ENCODE results near the gene PTPN18.
A peak's percentile ranks its signal among the peaks of the same experiment; 100 is the strongest.
"Not testable (repeated sequence)": the region's sequence is repeated elsewhere in the genome, so short reads cannot be mapped to it uniquely, and the experiment has no call there.

Gene PTPN18

GRCh38 chr2:130391872-130392670 is 36.2 kb downstream of the PTPN18 start:
- Histone ChIP-seq H3K4ac (ENCODE audit: low read depth in 1 of 2, low read length in 2 of 2) (no peak overlapping the region), H3K18ac (ENCODE audit: low read depth in 1 of 2, low read length in 2 of 2) (peak overlapping the region in 1 of 2 experiments; percentile 96), H3K9ac (ENCODE audit: low read length) (peak overlapping the region; percentile 86), H3K14ac (ENCODE audit: low read length in 2 of 2) (peak overlapping the region in 1 of 2 experiments; percentile 35), H2BK12ac (ENCODE audit: low read length in 2 of 2) (no peak overlapping the region), H2BK5ac (ENCODE audit: low read depth, low read length, poor library complexity, severe bottlenecking) (no peak overlapping the region), H2BK120ac (ENCODE audit: low read depth, low read length) (no peak overlapping the region), H2AK5ac (ENCODE audit: low read length, severe bottlenecking) (no peak overlapping the region), H3K23ac (ENCODE audit: low read length in 2 of 2) (no peak overlapping the region), H4K91ac (ENCODE audit: low read length) (no peak overlapping the region), H3K27me3 (ENCODE audit: control insufficient read depth in 1 of 2, insufficient read depth in 1 of 2, low read length in 2 of 2) (no peaks in the 10 kb centered on the region), H3K4me2 (ENCODE audit: low read length, poor library complexity, severe bottlenecking) (peak overlapping the region; percentile 85), H3K9me3 (ENCODE audit: control insufficient read depth, low read length) (no peaks in the 10 kb centered on the region), H2AFZ (ENCODE audit: low read depth, low read length) (no peak overlapping the region), H3K27ac (ENCODE audit: low read length, poor library complexity, severe bottlenecking) (no peak overlapping the region), H3K79me1 (replicated peaks; ENCODE audit: low read length, poor library complexity, severe bottlenecking) (peaks cover 2% of the 10 kb centered on the region), H3K4me1 (ENCODE audit: control insufficient read depth, insufficient read depth, low read depth, low read length) (peaks cover 17% of the 10 kb centered on the region), H3K36me3 (ENCODE audit: control insufficient read depth in 1 of 2, insufficient read depth in 2 of 2, low read depth in 1 of 2, low read length in 2 of 2) (no peaks in the 10 kb centered on the region), H4K8ac (ENCODE audit: low read length) (no peak overlapping the region), H2BK15ac (ENCODE audit: low read depth, poor library complexity, severe bottlenecking) (no peak overlapping the region), H3K4me3 (ENCODE audit: insufficient read depth in 1 of 2, low read depth in 1 of 2, low read length in 2 of 2) (peak overlapping the region; percentile 79 to 84)
- DNase-seq = peak; percentile 65
- WGBS = 34% methylated on average over 14 of the region's 17 CpGs

- no peak overlapping the region for H2AK5ac ChIP-seq (ENCODE audit: low read length, severe bottlenecking)
- H3K36me3 ChIP-seq (ENCODE audit: control insufficient read depth in 1 of 2, insufficient read depth in 2 of 2, low read depth in 1 of 2, low read length in 2 of 2) = no peaks in the 10 kb centered on the region
- 74% methylated on average over 7 of the region's 7 CpGs for WGBS
- no peak overlapping the region for H3K9ac ChIP-seq (ENCODE audit: low read length)
- no peak overlapping the region for H3K4me3 ChIP-seq (ENCODE audit: insufficient read depth in 1 of 2, low read depth in 1 of 2, low read length in 2 of 2)
- no peak overlapping the region for H3K4me2 ChIP-seq (ENCODE audit: low read length, poor library complexity, severe bottlenecking)
- no peak overlapping the region for H3K23ac ChIP-seq (ENCODE audit: low read length in 2 of 2)
- no peaks in the 10 kb centered on the region for H3K9me3 ChIP-seq (ENCODE audit: control insufficient read depth, low read length)
- no peak overlapping the region for H3K18ac ChIP-seq (ENCODE audit: low read depth in 1 of 2, low read length in 2 of 2)
- H2BK120ac ChIP-seq (ENCODE audit: low read depth, low read length) = no peak overlapping the region
- H2BK15ac ChIP-seq (ENCODE audit: low read depth, poor library complexity, severe bottlenecking) = no peak overlapping the region
- H3K4ac ChIP-seq (ENCODE audit: low read depth in 1 of 2, low read length in 2 of 2) = no peak overlapping the region
- H2BK12ac ChIP-seq (ENCODE audit: low read length in 2 of 2) = no peak overlapping the region
- no peaks in the 10 kb centered on the region for H3K79me1 ChIP-seq (replicated peaks; ENCODE audit: low read length, poor library complexity, severe bottlenecking)
- H3K27me3 ChIP-seq (ENCODE audit: control insufficient read depth in 1 of 2, insufficient read depth in 1 of 2, low read length in 2 of 2) = no peaks in the 10 kb centered on the region
- no peak overlapping the region for H3K14ac ChIP-seq (ENCODE audit: low read length in 2 of 2)
- no peak overlapping the region for H2BK5ac ChIP-seq (ENCODE audit: low read depth, low read length, poor library complexity, severe bottlenecking)
- H3K4me1 ChIP-seq (ENCODE audit: control insufficient read depth, insufficient read depth, low read depth, low read length) = peaks cover 15% of the 10 kb centered on the region
- peak; percentile 18 for DNase-seq
- no peak overlapping the region for H2AFZ ChIP-seq (ENCODE audit: low read depth, low read length)
- H4K91ac ChIP-seq (ENCODE audit: low read length) = no peak overlapping the region
- H4K8ac ChIP-seq (ENCODE audit: low read length) = peak overlapping the region; percentile 5
- no peak overlapping the region for H3K27ac ChIP-seq (ENCODE audit: low read length, poor library complexity, severe bottlenecking)
These were observed 37.6 kb downstream of the PTPN18 start for GRCh38 chr2:130393318-130393910.

- H3K4me3 ChIP-seq (ENCODE audit: insufficient read depth in 1 of 2, low read depth in 1 of 2, low read length in 2 of 2); H2BK12ac ChIP-seq (ENCODE audit: low read length in 2 of 2); H4K91ac ChIP-seq (ENCODE audit: low read length); H3K18ac ChIP-seq (ENCODE audit: low read depth in 1 of 2, low read length in 2 of 2); H3K4me1 ChIP-seq (ENCODE audit: control insufficient read depth, insufficient read depth, low read depth, low read length); H2BK15ac ChIP-seq (ENCODE audit: low read depth, poor library complexity, severe bottlenecking); H2BK5ac ChIP-seq (ENCODE audit: low read depth, low read length, poor library complexity, severe bottlenecking); H2AK5ac ChIP-seq (ENCODE audit: low read length, severe bottlenecking); H3K27ac ChIP-seq (ENCODE audit: low read length, poor library complexity, severe bottlenecking); H2AFZ ChIP-seq (ENCODE audit: low read depth, low read length); DNase-seq; H3K36me3 ChIP-seq (ENCODE audit: control insufficient read depth in 1 of 2, insufficient read depth in 2 of 2, low read depth in 1 of 2, low read length in 2 of 2); H3K4me2 ChIP-seq (ENCODE audit: low read length, poor library complexity, severe bottlenecking); H3K23ac ChIP-seq (ENCODE audit: low read length in 2 of 2); H4K8ac ChIP-seq (ENCODE audit: low read length); H3K4ac ChIP-seq (ENCODE audit: low read depth in 1 of 2, low read length in 2 of 2); H3K14ac ChIP-seq (ENCODE audit: low read length in 2 of 2); H2BK120ac ChIP-seq (ENCODE audit: low read depth, low read length); H3K27me3 ChIP-seq (ENCODE audit: control insufficient read depth in 1 of 2, insufficient read depth in 1 of 2, low read length in 2 of 2); H3K79me1 ChIP-seq (replicated peaks; ENCODE audit: low read length, poor library complexity, severe bottlenecking); H3K9ac ChIP-seq (ENCODE audit: low read length); H3K9me3 ChIP-seq (ENCODE audit: control insufficient read depth, low read length): not testable (repeated sequence)
- WGBS = no CpG with 5 or more reads among the region's 2 CpGs
These were observed 50.4 kb downstream of the PTPN18 start for GRCh38 chr2:130406280-130406679.

GRCh38 chr2:130416693-130417092 is 60.8 kb downstream of the PTPN18 start:
- not testable (repeated sequence) for H3K18ac ChIP-seq (ENCODE audit: low read depth in 1 of 2, low read length in 2 of 2); DNase-seq; H3K27ac ChIP-seq (ENCODE audit: low read length, poor library complexity, severe bottlenecking); H3K4me3 ChIP-seq (ENCODE audit: insufficient read depth in 1 of 2, low read depth in 1 of 2, low read length in 2 of 2); H3K27me3 ChIP-seq (ENCODE audit: control insufficient read depth in 1 of 2, insufficient read depth in 1 of 2, low read length in 2 of 2); H3K14ac ChIP-seq (ENCODE audit: low read length in 2 of 2); H3K4ac ChIP-seq (ENCODE audit: low read depth in 1 of 2, low read length in 2 of 2); H2BK5ac ChIP-seq (ENCODE audit: low read depth, low read length, poor library complexity, severe bottlenecking); H3K4me2 ChIP-seq (ENCODE audit: low read length, poor library complexity, severe bottlenecking); H2BK12ac ChIP-seq (ENCODE audit: low read length in 2 of 2); H4K8ac ChIP-seq (ENCODE audit: low read length); H2BK120ac ChIP-seq (ENCODE audit: low read depth, low read length); H3K4me1 ChIP-seq (ENCODE audit: control insufficient read depth, insufficient read depth, low read depth, low read length); H3K79me1 ChIP-seq (replicated peaks; ENCODE audit: low read length, poor library complexity, severe bottlenecking); H2AFZ ChIP-seq (ENCODE audit: low read depth, low read length); H3K9me3 ChIP-seq (ENCODE audit: control insufficient read depth, low read length); H2AK5ac ChIP-seq (ENCODE audit: low read length, severe bottlenecking); H3K36me3 ChIP-seq (ENCODE audit: control insufficient read depth in 1 of 2, insufficient read depth in 2 of 2, low read depth in 1 of 2, low read length in 2 of 2); H2BK15ac ChIP-seq (ENCODE audit: low read depth, poor library complexity, severe bottlenecking); H3K23ac ChIP-seq (ENCODE audit: low read length in 2 of 2); H4K91ac ChIP-seq (ENCODE audit: low read length); H3K9ac ChIP-seq (ENCODE audit: low read length)
- no CpG with 5 or more reads among the region's 1 CpG for WGBS
